GM12878 (cell line): Measurements from ENCODE around the gene GNPTG. TPM values are rescaled to one million over a fixed set of nuclear protein-coding genes. Genes with fewer than 3 reads are reported as not detected.

Source experiments
- ATAC-seq: fragments of 200-7000 bp; cut with Tn5 transposase; 3 replicates; pipeline ENCODE4 v1.9.1; 2020; ENCODE audit warnings: mild to moderate bottlenecking, moderate library complexity
- BruUV-seq: library from RNA; stranded (reverse); fragments of 400-500 nt; replicated peaks from 2 replicates; lab custom pipeline; 2021; lab: Mats Ljungman, UMichigan
- CTCF ChIA-PET: fragments of 300-600 bp; sonication (Branson Sonifier 250); formaldehyde crosslinking; extraction: SDS; loops from one replicate; lab custom pipeline; 2021; ENCODE audit warnings: inconsistent platforms; lab: Yijun Ruan, JAX
- POLR2A ChIA-PET: fragments of 350-600 bp; formaldehyde crosslinking; extraction: SDS; loops from one replicate; lab custom pipeline; 2021; ENCODE audit warnings: inconsistent platforms; lab: Charles Lee
- RAD21 ChIA-PET: fragments of 300-600 bp; sonication (Branson Sonifier 250); formaldehyde crosslinking; loops from one replicate; lab custom pipeline; 2023; ENCODE audit warnings: antibody characterized with exemption; ENCODE audit not compliant: unreplicated experiment; lab: Charles Lee
- SMC1A ChIA-PET: fragments of 300-600 bp; sonication (Branson Sonifier 250); formaldehyde crosslinking; loops from one replicate; lab custom pipeline; 2023; ENCODE audit not compliant: unreplicated experiment, uncharacterized antibody; lab: Charles Lee
- DNase-seq: peaks from one replicate; pipeline ENCODE4 v3.0.0-alpha.2; 2011; ENCODE audit warnings: low read depth, low spot score
- FAIRE-seq: peaks from 3 replicates; lab custom pipeline; 2011; peaks lifted over from hg19 to GRCh38; lab: Jason Lieb, UNC
- H2AFZ ChIP-seq: 2 replicates; pipeline ENCODE4 v1.6.0; 2011; ENCODE audit warnings: low read depth, low read length, control low read depth; ENCODE audit not compliant: control insufficient read depth
- H3K27ac ChIP-seq: 2 replicates; pipeline ENCODE4 v1.5.1; 2011; ENCODE audit warnings: control low read depth; ENCODE audit not compliant: control insufficient read depth, insufficient read depth
- H3K27me3 ChIP-seq, 2 experiments: replicated peaks in 1 of 2; 2 replicates each; pipeline versions ENCODE4 v1.6.0 to v1.6.1; 2011; ENCODE audit warnings: low read length in 1 of 2; ENCODE audit not compliant: control insufficient read depth in 2 of 2, insufficient read depth in 2 of 2
- H3K36me3 ChIP-seq, 2 experiments: 2 replicates each; pipeline ENCODE4 v1.5.1; 2011; ENCODE audit warnings: low read length in 1 of 2; ENCODE audit not compliant: control insufficient read depth in 2 of 2, insufficient read depth in 2 of 2
- H3K4me1 ChIP-seq: 2 replicates; pipeline ENCODE4 v1.6.1; 2011; ENCODE audit warnings: mild to moderate bottlenecking, low read length, moderate library complexity, mixed read lengths; ENCODE audit not compliant: control insufficient read depth, insufficient read depth
- H3K4me2 ChIP-seq: 2 replicates; pipeline ENCODE4 v1.6.0; 2011; ENCODE audit warnings: control low read depth; ENCODE audit not compliant: control insufficient read depth, insufficient read depth
- H3K4me3 ChIP-seq: fragments of 200-600 bp; sonication (generic); 2 replicates; pipeline ENCODE4 v1.5.1; 2016
- H3K79me2 ChIP-seq: 2 replicates; pipeline ENCODE4 v1.6.0; 2011; ENCODE audit warnings: low read length; ENCODE audit not compliant: control insufficient read depth, insufficient read depth
- H3K9ac ChIP-seq: 2 replicates; pipeline ENCODE4 v1.8.0; 2011; ENCODE audit warnings: low read length, control low read depth, mixed read lengths; ENCODE audit not compliant: control insufficient read depth, insufficient read depth
- H3K9me3 ChIP-seq: replicated peaks from 3 replicates; pipeline ENCODE4 v1.5.1; 2011; ENCODE audit warnings: mild to moderate bottlenecking, low read length; ENCODE audit not compliant: control insufficient read depth, insufficient read depth
- H4K20me1 ChIP-seq: 2 replicates; pipeline ENCODE4 v1.6.0; 2011; ENCODE audit not compliant: control insufficient read depth, insufficient read depth
- ASH2L ChIP-seq: fragments of 300-600, 200-600 bp; sonication (generic); IDR thresholded peaks from 2 replicates; pipeline ENCODE4 v1.6.1; 2017; ENCODE audit warnings: low read depth, mild to moderate bottlenecking, borderline replicate concordance
- BHLHE40 ChIP-seq, 2 experiments: fragments of 450-650 bp in 1 of 2; IDR thresholded peaks; 2 replicates each; pipeline ENCODE4 v1.6.1; 2011 to 2017; ENCODE audit warnings: low read depth in 2 of 2, borderline replicate concordance in 1 of 2, improper control_type of control experiment in 1 of 2, low read length in 1 of 2, mild to moderate bottlenecking in 1 of 2
- BMI1 ChIP-seq: fragments of 450-650 bp; IDR thresholded peaks from 2 replicates; pipeline ENCODE4 v1.6.1; 2016; ENCODE audit warnings: mild to moderate bottlenecking, moderate library complexity, borderline replicate concordance
- BRCA1 ChIP-seq: IDR thresholded peaks from 2 replicates; pipeline ENCODE4 v1.6.1; 2011; ENCODE audit warnings: low read depth, low read length, improper control_type of control experiment
- CEBPB ChIP-seq, 2 experiments: fragments of 150-350 bp in 1 of 2; IDR thresholded peaks; 2 replicates each; pipeline ENCODE4 v1.6.1; 2012 to 2014; ENCODE audit warnings: low read depth in 2 of 2, low read length in 2 of 2, borderline replicate concordance in 1 of 2, inconsistent platforms in 1 of 2
- E4F1 ChIP-seq: fragments of 450-650 bp; IDR thresholded peaks from 2 replicates; pipeline ENCODE4 v1.6.1; 2018; ENCODE audit warnings: borderline replicate concordance, mild to moderate bottlenecking; ENCODE audit not compliant: partially characterized antibody
- EGR1 ChIP-seq, 2 experiments: IDR thresholded peaks; 1 replicate in 1 of 2; 2 replicates in 1 of 2; pipeline ENCODE4 v1.6.1; 2011 to 2012; ENCODE audit warnings: low read depth in 2 of 2, low read length in 2 of 2, borderline replicate concordance in 1 of 2, mild to moderate bottlenecking in 1 of 2, moderate library complexity in 1 of 2
- MXI1 ChIP-seq: fragments of 150-350 bp; IDR thresholded peaks from 2 replicates; pipeline ENCODE4 v1.6.1; 2011; ENCODE audit warnings: low read depth, mild to moderate bottlenecking, inconsistent platforms, low read length, improper control_type of control experiment
- PAX8 ChIP-seq: fragments of 450-650 bp; IDR thresholded peaks from 2 replicates; pipeline ENCODE4 v1.6.1; 2017; ENCODE audit warnings: mild to moderate bottlenecking, moderate library complexity
- POU2F2 ChIP-seq: IDR thresholded peaks from 3 replicates; pipeline ENCODE4 v1.6.1; 2011; ENCODE audit warnings: low read depth, mild to moderate bottlenecking, low read length, borderline replicate concordance
- RAD21 ChIP-seq: IDR thresholded peaks from 2 replicates; pipeline ENCODE4 v1.6.1; 2011; ENCODE audit warnings: mild to moderate bottlenecking, low read depth, low read length, moderate library complexity; ENCODE audit not compliant: insufficient read depth
- SIX5 ChIP-seq: IDR thresholded peaks from 2 replicates; pipeline ENCODE4 v1.6.1; 2011; ENCODE audit warnings: mild to moderate bottlenecking, low read depth, low read length, moderate library complexity; ENCODE audit not compliant: severe bottlenecking
- SMAD1 ChIP-seq: fragments of 450-650 bp; IDR thresholded peaks from 2 replicates; pipeline ENCODE4 v1.6.1; 2018; ENCODE audit warnings: mild to moderate bottlenecking, low read depth; ENCODE audit not compliant: partially characterized antibody
- SMC3 ChIP-seq: IDR thresholded peaks from 2 replicates; pipeline ENCODE4 v1.6.1; 2011; ENCODE audit warnings: low read length, improper control_type of control experiment, borderline replicate concordance
- SREBF1 ChIP-seq: IDR thresholded peaks from 2 replicates; pipeline ENCODE4 v1.6.1; 2012; ENCODE audit warnings: mild to moderate bottlenecking, low read length
- SRF ChIP-seq, 2 experiments: IDR thresholded peaks; 2 replicates each; pipeline ENCODE4 v1.6.1; 2011; ENCODE audit warnings: low read depth in 2 of 2, low read length in 2 of 2, mild to moderate bottlenecking in 1 of 2, moderate library complexity in 1 of 2
- TCF7 ChIP-seq: IDR thresholded peaks from 2 replicates; pipeline ENCODE4 v1.6.1; 2014; ENCODE audit warnings: antibody characterized with exemption, borderline replicate concordance
- ZNF217 ChIP-seq: fragments of 450-650 bp; IDR thresholded peaks from 2 replicates; pipeline ENCODE4 v1.6.1; 2017; ENCODE audit warnings: antibody characterized with exemption, mild to moderate bottlenecking
- WGBS: methylation state at CpG from one replicate; pipeline ENCODE4 v1.1.6; 2016; ENCODE audit warnings: low lambda C conversion rate; ENCODE audit not compliant: insufficient replicate concordance, insufficient coverage; ENCODE audit errors: missing lambda C conversion rate; 5-methylcytosine and 5-hydroxymethylcytosine counted together
- in situ Hi-C: fragments of 300-500 bp; cut with MboI; formaldehyde crosslinking; loops from 9 replicates; pipeline ENCODE4 v1.14.3; 2018; ENCODE audit warnings: mixed read lengths
- intact Hi-C: fragments of 100-400 bp; cut with micrococcal nuclease; formaldehyde crosslinking; loops from one replicate; pipeline ENCODE4 v1.14.2; 2022; ENCODE audit not compliant: unreplicated experiment
- polyA plus RNA-seq, 11 experiments: library from polyadenylated mRNA; depleted of rRNA in 4 of 11; unstranded in 6 of 11; stranded (reverse) in 5 of 11; fragments of >200 nt; fragmentation: Nextera tagmentation in 4 of 11; fragmentation: Illumina TruSeq in 1 of 11; extraction: Ambion mirVana in 4 of 11; extraction: Trizol in 1 of 11; gene quantifications; 1 replicate in 1 of 11; 2 replicates in 10 of 11; pipeline versions ENCODE4 v1.2.1 to v1.2.3, GENCODE V29; 2011 to 2016; ENCODE audit warnings: inconsistent platforms in 2 of 11, missing spikeins in 2 of 11, low read depth in 1 of 11
- total RNA-seq, 4 experiments: library from RNA; depleted of rRNA in 3 of 4; stranded (reverse); fragments of >200 nt in 3 of 4; fragmentation: Illumina TruSeq in 1 of 4; extraction: Trizol in 1 of 4; gene quantifications; 2 replicates each; pipeline versions ENCODE4 v1.2.1 to v1.2.3, GENCODE V29; 2013 to 2021
- TF ChIP-seq, protein P1 (sequence below): fragments of 450-650 bp; IDR thresholded peaks from 2 replicates; pipeline ENCODE4 v1.6.1; 2017; ENCODE audit warnings: mild to moderate bottlenecking, low read depth, inconsistent platforms; ENCODE audit not compliant: poor library complexity, severe bottlenecking

GNPTG gene
- total and polyA plus RNA-seq, 10 of the 15 experiments (the other 5 are each of a cell fraction or from before 2014, with no cell fraction given), result 0.80 to 32.6 (median 20.9) TPM

DNA sequence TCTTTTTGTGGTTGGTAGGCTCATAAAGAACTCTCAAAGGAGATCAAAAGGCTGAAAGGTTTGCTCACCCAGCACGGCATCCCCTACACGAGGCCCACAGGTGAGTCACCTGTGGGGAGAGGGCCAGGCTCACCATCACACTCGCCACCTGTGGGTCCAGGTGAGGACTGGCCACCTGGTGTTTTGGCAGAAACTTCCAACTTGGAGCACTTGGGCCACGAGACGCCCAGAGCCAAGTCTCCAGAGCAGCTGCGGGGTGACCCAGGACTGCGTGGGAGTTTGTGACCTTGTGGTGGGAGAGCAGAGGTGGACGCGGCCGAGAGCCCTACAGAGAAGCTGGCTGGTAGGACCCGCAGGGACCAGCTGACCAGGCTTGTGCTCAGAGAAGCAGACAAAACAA, 11.1 kb downstream of the GNPTG start (continued):
- TF ChIP-seq E4F1 (no peak), MXI1 (no peak)

DNA sequence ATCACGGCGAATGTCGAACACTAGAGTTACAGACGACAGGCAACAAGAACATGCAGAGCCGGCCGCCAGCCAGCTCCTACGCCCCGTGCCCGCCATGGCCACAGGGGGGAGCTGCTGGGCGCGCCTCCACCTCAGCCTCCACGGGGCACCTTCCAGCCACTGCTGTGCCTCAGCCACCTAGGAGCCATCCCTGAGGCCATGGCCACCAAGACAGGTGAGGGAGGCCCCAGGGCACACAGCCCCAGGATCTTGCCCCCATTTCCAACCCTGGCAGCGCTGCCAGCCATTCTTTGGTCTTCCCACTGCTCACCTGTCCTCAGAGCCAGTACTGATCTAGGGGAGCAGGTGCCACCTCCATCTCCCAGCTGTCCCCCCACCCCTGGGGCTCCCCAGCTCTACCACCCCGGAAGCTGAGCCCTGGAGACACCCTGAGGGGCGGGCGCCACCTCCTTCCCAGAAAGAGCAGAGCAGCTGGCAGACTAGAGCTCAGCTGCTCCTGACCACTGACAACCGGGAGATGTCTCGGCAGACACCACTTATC, 11.8 kb downstream of the GNPTG start:
- DNase-seq (no peak), FAIRE-seq (peak; percentile 72), ATAC-seq (peak; percentile 100)
- POLR2A ChIA-PET, result no interaction called here
- Histone ChIP-seq H4K20me1 (no peaks in the 10 kb centered on the region), H3K4me1 (no peaks in the 10 kb centered on the region), H3K4me3 (no peak overlapping the region), H2AFZ (no peak overlapping the region), H3K9me3 (no peaks in the 10 kb centered on the region), H3K79me2 (no peaks in the 10 kb centered on the region), H3K27me3 (no peaks in the 10 kb centered on the region), H3K4me2 (no peak overlapping the region), H3K27ac (no peak overlapping the region), H3K36me3 (peaks cover 16 to 28% of the 10 kb centered on the region in 2 experiments), H3K9ac (no peak overlapping the region)
- CTCF ChIA-PET, result interaction anchor here (0.6 to 2.1 kb wide), 16 partner anchors 8 to 419 kb away, joined by 3 to 11 read pairs (median 4); partner anchors contain the start of genes CCDC154, NUBP2 and SPSB3
- SMC1A ChIA-PET, result interaction anchor here (0.9 to 1.5 kb wide), 5 partner anchors 53 to 360 kb away, joined by 3 to 4 read pairs (median 3); no protein-coding TSS in a partner anchor
- in situ Hi-C loops (no loop called here), intact Hi-C loops (no loop called here)
- TSS peak; percentile 59 for BruUV-seq
- RAD21 ChIA-PET, result interaction anchor here (1.0 to 1.4 kb wide), 3 partner anchors 50 to 96 kb away, joined by 3 to 5 read pairs (median 3); partner anchors contain the start of gene UNKL
- 54% methylated on average over 18 of the region's 18 CpGs for WGBS
- TF ChIP-seq, protein P1, sequence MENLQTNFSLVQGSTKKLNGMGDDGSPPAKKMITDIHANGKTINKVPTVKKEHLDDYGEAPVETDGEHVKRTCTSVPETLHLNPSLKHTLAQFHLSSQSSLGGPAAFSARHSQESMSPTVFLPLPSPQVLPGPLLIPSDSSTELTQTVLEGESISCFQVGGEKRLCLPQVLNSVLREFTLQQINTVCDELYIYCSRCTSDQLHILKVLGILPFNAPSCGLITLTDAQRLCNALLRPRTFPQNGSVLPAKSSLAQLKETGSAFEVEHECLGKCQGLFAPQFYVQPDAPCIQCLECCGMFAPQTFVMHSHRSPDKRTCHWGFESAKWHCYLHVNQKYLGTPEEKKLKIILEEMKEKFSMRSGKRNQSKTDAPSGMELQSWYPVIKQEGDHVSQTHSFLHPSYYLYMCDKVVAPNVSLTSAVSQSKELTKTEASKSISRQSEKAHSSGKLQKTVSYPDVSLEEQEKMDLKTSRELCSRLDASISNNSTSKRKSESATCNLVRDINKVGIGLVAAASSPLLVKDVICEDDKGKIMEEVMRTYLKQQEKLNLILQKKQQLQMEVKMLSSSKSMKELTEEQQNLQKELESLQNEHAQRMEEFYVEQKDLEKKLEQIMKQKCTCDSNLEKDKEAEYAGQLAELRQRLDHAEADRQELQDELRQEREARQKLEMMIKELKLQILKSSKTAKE, result no peak
- TF ChIP-seq SMAD1, result no peak
- TF ChIP-seq SRF (IDR thresholded peaks at IDR 0.05; ENCODE audit: low read depth in 2 of 2, low read length in 2 of 2), result no peak
- TF ChIP-seq PAX8, result no peak
- TF ChIP-seq SREBF1, result no peak
- TF ChIP-seq BRCA1, result no peak
- TF ChIP-seq TCF7, result no peak
- no peak for TF ChIP-seq ZNF217
- no peak for TF ChIP-seq EGR1 (IDR thresholded peaks at IDR 0.05; ENCODE audit: borderline replicate concordance in 1 of 2, low read depth in 2 of 2, low read length in 2 of 2)
- peak; percentile 79 for TF ChIP-seq SMC3
- TF ChIP-seq BMI1, result no peak
- TF ChIP-seq RAD21, result peak; percentile 47
- peak; percentile 26; the same call in 1 of the 3 replicates for TF ChIP-seq POU2F2
- TF ChIP-seq ASH2L, result no peak
- TF ChIP-seq CEBPB (IDR thresholded peaks at IDR 0.05; ENCODE audit: borderline replicate concordance in 1 of 2, low read depth in 2 of 2, low read length in 2 of 2), result no peak
- TF ChIP-seq SIX5, result no peak
- TF ChIP-seq BHLHE40 (IDR thresholded peaks at IDR 0.05; ENCODE audit: borderline replicate concordance in 1 of 2, low read depth in 2 of 2, low read length in 1 of 2), result no peak
